WERI-Rb-1 (cell line): ENCODE measurements around the gene ELMOD1.

ENCODE experiments used
- DNase-seq: peaks from one replicate; pipeline ENCODE4 v3.0.0-alpha.2; 2020
- H3K27ac ChIP-seq: fragments of 250-450 bp; sonication (Bioruptor Pico); 2 replicates; pipeline ENCODE4 v1.5.1; 2020; ENCODE audit warnings: mild to moderate bottlenecking, moderate library complexity
- H3K27me3 ChIP-seq: fragments of 250-450 bp; sonication (Bioruptor Pico); 2 replicates; pipeline ENCODE4 v1.5.1; 2021; ENCODE audit warnings: mild to moderate bottlenecking, low read depth, moderate library complexity; ENCODE audit not compliant: insufficient read depth, severe bottlenecking
- H3K36me3 ChIP-seq: fragments of 250-450 bp; sonication (Bioruptor Pico); 2 replicates; pipeline ENCODE4 v1.5.1; 2020; ENCODE audit warnings: mild to moderate bottlenecking, moderate library complexity
- H3K4me3 ChIP-seq: 2 replicates; pipeline ENCODE4 v1.5.1; 2011; ENCODE audit warnings: low read depth, mild to moderate bottlenecking, control low read depth, low read length
- H3K9me3 ChIP-seq: fragments of 250-450 bp; sonication (Bioruptor Pico); 2 replicates; pipeline ENCODE4 v1.5.1; 2021; ENCODE audit warnings: mild to moderate bottlenecking, moderate library complexity; ENCODE audit not compliant: severe bottlenecking
- CTCF ChIP-seq: IDR thresholded peaks from 2 replicates; pipeline ENCODE4 v1.5.1; 2011; ENCODE audit warnings: low read depth, mild to moderate bottlenecking, control low read depth, inconsistent platforms, low read length

The ELMOD1 gene

GRCh38 chr11:107619926-107620325 is 29.0 kb downstream of the ELMOD1 start:
- no peak for TF ChIP-seq CTCF
- no peak overlapping the region for H3K4me3 ChIP-seq
- H3K36me3 ChIP-seq = no peaks in the 10 kb centered on the region
- no peak overlapping the region for H3K27ac ChIP-seq
- DNase-seq = no peak
- no peaks in the 10 kb centered on the region for H3K9me3 ChIP-seq
- no peaks in the 10 kb centered on the region for H3K27me3 ChIP-seq

- Histone ChIP-seq H3K9me3 (no peaks in the 10 kb centered on the region), H3K4me3 (no peak overlapping the region), H3K27ac (no peak overlapping the region), H3K36me3 (no peaks in the 10 kb centered on the region), H3K27me3 (no peaks in the 10 kb centered on the region)
- DNase-seq = no peak
- no peak for TF ChIP-seq CTCF
Measured at GRCh38 chr11:107621081-107621480, 30.1 kb downstream of the ELMOD1 start.

- DNase-seq = no peak
- no peaks in the 10 kb centered on the region for H3K9me3 ChIP-seq
- no peak overlapping the region for H3K4me3 ChIP-seq
- TF ChIP-seq CTCF = no peak
- H3K27ac ChIP-seq = no peak overlapping the region
- H3K27me3 ChIP-seq = no peaks in the 10 kb centered on the region
- H3K36me3 ChIP-seq = no peaks in the 10 kb centered on the region
Measured at GRCh38 chr11:107623183-107623582, 32.2 kb downstream of the ELMOD1 start.

GRCh38 chr11:107624983-107625684 is 34.2 kb downstream of the ELMOD1 start:
- H3K9me3 ChIP-seq = no peaks in the 10 kb centered on the region
- TF ChIP-seq CTCF = no peak
- H3K4me3 ChIP-seq = no peak overlapping the region
- H3K36me3 ChIP-seq = no peaks in the 10 kb centered on the region
- H3K27me3 ChIP-seq = no peaks in the 10 kb centered on the region
- H3K27ac ChIP-seq = no peak overlapping the region
- no peak for DNase-seq

- Histone ChIP-seq H3K4me3 (no peak overlapping the region), H3K9me3 (no peaks in the 10 kb centered on the region), H3K27ac (no peak overlapping the region), H3K36me3 (no peaks in the 10 kb centered on the region), H3K27me3 (no peaks in the 10 kb centered on the region)
- TF ChIP-seq CTCF = no peak
- DNase-seq = no peak
Measured at GRCh38 chr11:107625685-107625989, 34.7 kb downstream of the ELMOD1 start.

- Histone ChIP-seq H3K4me3 (no peak overlapping the region), H3K27ac (no peak overlapping the region), H3K27me3 (no peaks in the 10 kb centered on the region), H3K9me3 (no peaks in the 10 kb centered on the region), H3K36me3 (no peaks in the 10 kb centered on the region)
- TF ChIP-seq CTCF = no peak
- no peak for DNase-seq
Measured at GRCh38 chr11:107631043-107631442, 40.1 kb downstream of the ELMOD1 start.
